IPS-15b (cell line): ENCODE measurements around the gene PLEKHA7.
"Not testable (repeated sequence)": the region's sequence is repeated elsewhere in the genome, so short reads cannot be mapped to it uniquely, and the experiment has no call there.

ENCODE experiments used
- H3K27me3 ChIP-seq: one replicate; pipeline ENCODE4 v1.6.1; 2013; ENCODE audit warnings: low read length; ENCODE audit not compliant: control insufficient read depth, insufficient read depth
- H3K36me3 ChIP-seq: one replicate; pipeline ENCODE4 v1.6.1; 2013; ENCODE audit warnings: low read length; ENCODE audit not compliant: control insufficient read depth, insufficient read depth
- H3K4me1 ChIP-seq: one replicate; pipeline ENCODE4 v1.6.1; 2013; ENCODE audit warnings: mild to moderate bottlenecking, low read length; ENCODE audit not compliant: control insufficient read depth, insufficient read depth
- H3K4me3 ChIP-seq: one replicate; pipeline ENCODE4 v1.5.1; 2013; ENCODE audit warnings: low read depth, low read length
- H3K9ac ChIP-seq: one replicate; pipeline ENCODE4 v1.6.1; 2013; ENCODE audit warnings: low read depth, mild to moderate bottlenecking, low read length
- H3K9me3 ChIP-seq: one replicate; pipeline ENCODE4 v1.6.1; 2013; ENCODE audit warnings: mild to moderate bottlenecking, low read length; ENCODE audit not compliant: control insufficient read depth, insufficient read depth

PLEKHA7 gene

GRCh38 chr11:16881074-16881709, 133.0 kb downstream of the PLEKHA7 start:
- Histone ChIP-seq H3K27me3 (no peaks in the 10 kb centered on the region), H3K9ac (no peak overlapping the region), H3K4me1 (no peaks in the 10 kb centered on the region), H3K9me3 (no peaks in the 10 kb centered on the region), H3K4me3 (no peak overlapping the region), H3K36me3 (no peaks in the 10 kb centered on the region)

GRCh38 chr11:16880184-16880801, 133.9 kb downstream of the PLEKHA7 start:
- Histone ChIP-seq H3K27me3 (no peaks in the 10 kb centered on the region), H3K36me3 (no peaks in the 10 kb centered on the region), H3K9me3 (no peaks in the 10 kb centered on the region), H3K4me3 (no peak overlapping the region), H3K4me1 (no peaks in the 10 kb centered on the region), H3K9ac (no peak overlapping the region)

- Histone ChIP-seq H3K36me3 (no peaks in the 10 kb centered on the region), H3K9me3 (no peaks in the 10 kb centered on the region), H3K27me3 (no peaks in the 10 kb centered on the region), H3K4me1 (no peaks in the 10 kb centered on the region), H3K9ac (no peak overlapping the region), H3K4me3 (no peak overlapping the region)
These were observed 134.5 kb downstream of the PLEKHA7 start for GRCh38 chr11:16879690-16880089.

GRCh38 chr11:16876837-16877236, 137.4 kb downstream of the PLEKHA7 start:
- H3K27me3 ChIP-seq: no peaks in the 10 kb centered on the region
- H3K36me3 ChIP-seq: no peaks in the 10 kb centered on the region
- no peak overlapping the region for H3K9ac ChIP-seq
- no peaks in the 10 kb centered on the region for H3K4me1 ChIP-seq
- no peaks in the 10 kb centered on the region for H3K9me3 ChIP-seq
- H3K4me3 ChIP-seq: no peak overlapping the region

GRCh38 chr11:16876053-16876752, 138.0 kb downstream of the PLEKHA7 start:
- Histone ChIP-seq H3K9me3 (no peaks in the 10 kb centered on the region), H3K27me3 (no peaks in the 10 kb centered on the region), H3K36me3 (no peaks in the 10 kb centered on the region), H3K4me3 (no peak overlapping the region), H3K9ac (no peak overlapping the region), H3K4me1 (no peaks in the 10 kb centered on the region)

GRCh38 chr11:16874275-16874975, 139.8 kb downstream of the PLEKHA7 start:
- no peaks in the 10 kb centered on the region for H3K27me3 ChIP-seq
- H3K4me3 ChIP-seq: no peak overlapping the region
- H3K9ac ChIP-seq: no peak overlapping the region
- H3K36me3 ChIP-seq: no peaks in the 10 kb centered on the region
- H3K9me3 ChIP-seq: no peaks in the 10 kb centered on the region
- no peaks in the 10 kb centered on the region for H3K4me1 ChIP-seq

- H3K27me3 ChIP-seq: no peaks in the 10 kb centered on the region
- H3K9me3 ChIP-seq: no peaks in the 10 kb centered on the region
These were observed 140.9 kb downstream of the PLEKHA7 start for GRCh38 chr11:16873289-16873688.

GRCh38 chr11:16871368-16871767, 142.8 kb downstream of the PLEKHA7 start:
- H3K9me3 ChIP-seq: no peaks in the 10 kb centered on the region
- no peaks in the 10 kb centered on the region for H3K36me3 ChIP-seq
- H3K4me3 ChIP-seq: no peak overlapping the region
- H3K9ac ChIP-seq: no peak overlapping the region
- no peaks in the 10 kb centered on the region for H3K4me1 ChIP-seq
- H3K27me3 ChIP-seq: no peaks in the 10 kb centered on the region

More at GRCh38 chr11:16873289-16873688, 140.9 kb downstream of the PLEKHA7 start:
- Histone ChIP-seq H3K9ac (no peak overlapping the region), H3K36me3 (no peaks in the 10 kb centered on the region), H3K4me1 (no peaks in the 10 kb centered on the region), H3K4me3 (no peak overlapping the region)

GRCh38 chr11:16867097-16867496, 147.1 kb downstream of the PLEKHA7 start:
- H3K27me3 ChIP-seq: no peaks in the 10 kb centered on the region

GRCh38 chr11:16864428-16864827, 149.8 kb downstream of the PLEKHA7 start:
- not testable (repeated sequence) for H3K9ac ChIP-seq, H3K36me3 ChIP-seq, H3K9me3 ChIP-seq, H3K4me1 ChIP-seq, H3K27me3 ChIP-seq, H3K4me3 ChIP-seq

More at GRCh38 chr11:16867097-16867496, 147.1 kb downstream of the PLEKHA7 start:
- Histone ChIP-seq H3K4me1 (no peaks in the 10 kb centered on the region), H3K9ac (no peak overlapping the region), H3K4me3 (no peak overlapping the region), H3K9me3 (no peaks in the 10 kb centered on the region), H3K36me3 (no peaks in the 10 kb centered on the region)

GRCh38 chr11:16863389-16863788, 150.8 kb downstream of the PLEKHA7 start:
- Histone ChIP-seq H3K9ac (no peak overlapping the region), H3K27me3 (no peaks in the 10 kb centered on the region), H3K36me3 (no peaks in the 10 kb centered on the region), H3K4me1 (no peaks in the 10 kb centered on the region), H3K4me3 (no peak overlapping the region), H3K9me3 (no peaks in the 10 kb centered on the region)
